Esophagus muscularis mucosa (tissue), 4 donors: ENCODE data around the gene DENND2A. TPM values are rescaled to one million over a fixed set of nuclear protein-coding genes. Genes with fewer than 3 reads are reported as not detected.
A peak's percentile ranks its signal among the peaks of the same experiment; 100 is the strongest.
"Not testable (repeated sequence)": the region's sequence is repeated elsewhere in the genome, so short reads cannot be mapped to it uniquely, and the experiment has no call there.

Experiments
- DNase-seq: peaks from one replicate; pipeline ENCODE4 v3.0.0-alpha.2; 2017; ENCODE audit errors: extremely low spot score
- H3K27ac ChIP-seq, 4 donors: fragments of 200-600 bp; sonication (generic); replicated peaks in 1 of 4; 1 replicate in 3 of 4; 2 replicates in 1 of 4; pipeline ENCODE4 v1.5.1; 2016 to 2019; ENCODE audit warnings: mild to moderate bottlenecking in 1 of 4
- H3K27me3 ChIP-seq, 4 donors: fragments of 200-600 bp; sonication (generic); one replicate each; pipeline versions ENCODE4 v1.5.1 to v1.6.0; 2016 to 2019
- H3K36me3 ChIP-seq, 4 donors: fragments of 200-600 bp; sonication (generic); one replicate each; pipeline ENCODE4 v1.5.1; 2016 to 2019
- H3K4me1 ChIP-seq, 4 donors: fragments of 200-600 bp; sonication (generic); one replicate each; pipeline ENCODE4 v1.5.1; 2016 to 2019
- H3K4me3 ChIP-seq, 4 donors: fragments of 200-600 bp; sonication (generic); 1 replicate in 2 of 4; 2 replicates in 2 of 4; pipeline ENCODE4 v1.5.1; 2016 to 2019; ENCODE audit warnings: mild to moderate bottlenecking in 4 of 4, moderate library complexity in 1 of 4
- H3K9me3 ChIP-seq, 4 donors: fragments of 200-600 bp; sonication (generic); 1 replicate in 3 of 4; 2 replicates in 1 of 4; pipeline ENCODE4 v1.5.1; 2016 to 2019
- CTCF ChIP-seq, 3 experiments: fragments of 200-600 bp in 2 of 3; fragments of 450-650 bp in 1 of 3; sonication (generic) in 2 of 3; IDR thresholded peaks; one replicate each; pipeline ENCODE4 v1.5.1; 2017 to 2019; ENCODE audit warnings: antibody characterized with exemption in 3 of 3, mild to moderate bottlenecking in 2 of 3, moderate library complexity in 1 of 3
- EP300 ChIP-seq: sonication (generic); formaldehyde crosslinking; IDR thresholded peaks from one replicate; pipeline ENCODE4 v1.6.1; 2017; ENCODE audit warnings: antibody characterized with exemption
- POLR2A ChIP-seq: fragments of 450-650 bp; IDR thresholded peaks from one replicate; pipeline ENCODE4 v1.6.1; 2017; ENCODE audit warnings: antibody characterized with exemption, moderate library complexity, mild to moderate bottlenecking, low read depth
- POLR2AphosphoS5 ChIP-seq, 2 donors: sonication (generic); formaldehyde crosslinking; IDR thresholded peaks; one replicate each; pipeline ENCODE4 v1.6.1; 2017; ENCODE audit warnings: antibody characterized with exemption in 2 of 2
- WGBS: methylation state at CpG from one replicate; pipeline ENCODE4 v1.1.5; 2018; 5-methylcytosine and 5-hydroxymethylcytosine counted together
- intact Hi-C: fragments of 100-400 bp; cut with DNase I; formaldehyde crosslinking; loops from one replicate; pipeline ENCODE4 v1.15.1; 2023
- total RNA-seq, 4 donors: library from RNA; depleted of rRNA; stranded (reverse); fragments of >200 nt; gene quantifications; one replicate each; pipeline versions ENCODE4 v1.1.0 to v1.2.1, GENCODE V29; 2016

DENND2A gene
- total RNA-seq, 4 donors from 2014 or later, result 46.4 to 77.2 (median 59.2) TPM

- peaks cover 37 to 99% (median 93%) of the 10 kb centered on the region in 4 donors for H3K4me1 ChIP-seq
These were observed 16.0 kb downstream of the DENND2A start for GRCh38 chr7:140624392-140625191.

GRCh38 chr7:140623980-140624379 lies 16.6 kb downstream of the DENND2A start:
- DNase-seq, result no peak
- H3K4me3 ChIP-seq, result no peak overlapping the region
- H3K9me3 ChIP-seq, result no peaks in the 10 kb centered on the region
- H3K4me1 ChIP-seq, result peaks cover 37 to 100% (median 94%) of the 10 kb centered on the region in 4 donors
- TF ChIP-seq POLR2AphosphoS5 (IDR thresholded peaks at IDR 0.05), result peak; percentile 17 to 24
- TF ChIP-seq EP300, result no peak
- no peak for TF ChIP-seq CTCF (IDR thresholded peaks at IDR 0.05)
- no peak for TF ChIP-seq POLR2A
- H3K27ac ChIP-seq, result peak overlapping the region; percentile 80 to 98 (median 84)
- WGBS, result 39% methylated on average over 6 of the region's 6 CpGs
- no peaks in the 10 kb centered on the region for H3K27me3 ChIP-seq
- no peaks in the 10 kb centered on the region for H3K36me3 ChIP-seq
- intact Hi-C loops, result no loop called here

More at GRCh38 chr7:140624392-140625191, 16.0 kb downstream of the DENND2A start:
- Histone ChIP-seq H3K9me3 (no peaks in the 10 kb centered on the region), H3K27ac (peak overlapping the region; percentile 80 to 98 (median 84)), H3K4me3 (no peak overlapping the region), H3K27me3 (no peaks in the 10 kb centered on the region), H3K36me3 (no peaks in the 10 kb centered on the region)
- no peak for TF ChIP-seq POLR2A
- TF ChIP-seq CTCF (IDR thresholded peaks at IDR 0.05), result no peak
- no peak for TF ChIP-seq POLR2AphosphoS5 (IDR thresholded peaks at IDR 0.05)
- no peak for TF ChIP-seq EP300
- intact Hi-C loops, result loop anchor here (5.0 kb wide), 1 partner anchor 87 kb away; no protein-coding TSS in a partner anchor
- DNase-seq, result no peak
- 87% methylated on average over 11 of the region's 11 CpGs for WGBS

- Histone ChIP-seq H3K9me3 (no peaks in the 10 kb centered on the region), H3K4me3 (no peak overlapping the region), H3K27ac (peak overlapping the region; percentile 51 to 98 (median 69)), H3K27me3 (no peaks in the 10 kb centered on the region), H3K4me1 (peaks cover 21 to 93% (median 86%) of the 10 kb centered on the region in 4 donors), H3K36me3 (no peaks in the 10 kb centered on the region)
- WGBS, result 42% methylated on average over 7 of the region's 7 CpGs
- TF ChIP-seq POLR2A, result no peak
- no peak for TF ChIP-seq CTCF (IDR thresholded peaks at IDR 0.05)
- no peak for TF ChIP-seq POLR2AphosphoS5 (IDR thresholded peaks at IDR 0.05)
- no peak for DNase-seq
- intact Hi-C loops, result no loop called here
These were observed 19.1 kb downstream of the DENND2A start for GRCh38 chr7:140621401-140622021.

- WGBS, result 80% methylated on average over 11 of the region's 11 CpGs
- Histone ChIP-seq H3K4me1 (peaks cover 13 to 83% (median 73%) of the 10 kb centered on the region in 4 donors), H3K27ac (peak overlapping the region in 3 of 4 donors; percentile 40 to 98 (median 80))
- H3K9me3 ChIP-seq, H3K4me3 ChIP-seq, intact Hi-C loops, H3K27me3 ChIP-seq, DNase-seq, H3K36me3 ChIP-seq: not testable (repeated sequence)
These were observed 20.6 kb downstream of the DENND2A start for GRCh38 chr7:140619915-140620510.

GRCh38 chr7:140619176-140619575 lies 21.4 kb downstream of the DENND2A start:
- H3K9me3 ChIP-seq, result no peaks in the 10 kb centered on the region
- no peaks in the 10 kb centered on the region for H3K36me3 ChIP-seq
- no peak for TF ChIP-seq POLR2AphosphoS5 (IDR thresholded peaks at IDR 0.05)
- no peak for TF ChIP-seq POLR2A
- TF ChIP-seq CTCF (IDR thresholded peaks at IDR 0.05), result no peak
- TF ChIP-seq EP300, result no peak
- intact Hi-C loops, result no loop called here
- peaks cover 10 to 79% (median 65%) of the 10 kb centered on the region in 4 donors for H3K4me1 ChIP-seq
- no peaks in the 10 kb centered on the region for H3K27me3 ChIP-seq
- no peak overlapping the region for H3K27ac ChIP-seq
- no peak for DNase-seq
- 51% methylated on average over 1 of the region's 1 CpG for WGBS
- H3K4me3 ChIP-seq, result no peak overlapping the region
